Keratinocyte (primary cell): Measurements from ENCODE around the gene KCNC4.

Experiments used
- CTCF ChIP-seq, 3 experiments: IDR thresholded peaks in 1 of 3; conservative IDR thresholded peaks in 1 of 3; optimal IDR thresholded peaks in 1 of 3; 2 replicates in 2 of 3; 3 replicates in 1 of 3; pipeline versions ENCODE3 to v1.5.1; 2011; ENCODE audit warnings: low read length in 3 of 3, mild to moderate bottlenecking in 3 of 3, moderate library complexity in 2 of 3, control low read depth in 1 of 3, inconsistent platforms in 1 of 3; ENCODE audit not compliant: insufficient read depth in 2 of 3; ENCODE audit errors: extremely low read depth in 1 of 3
- EZH2 ChIP-seq: IDR thresholded peaks from one replicate; pipeline ENCODE4 v1.6.1; 2012; ENCODE audit warnings: inconsistent platforms, mild to moderate bottlenecking, low read length, moderate library complexity

GRCh38 chr1:110242062-110242461 is 31.9 kb downstream of the KCNC4 start:
- TF ChIP-seq CTCF (optimal IDR thresholded peaks at IDR 0.05 in 1 of 3, IDR thresholded peaks at IDR 0.05 in 1 of 3, conservative IDR thresholded peaks at IDR 0.05 in 1 of 3; ENCODE audit: extremely low read depth in 1 of 3, insufficient read depth in 2 of 3, low read length in 3 of 3), result no peak
- no peak for TF ChIP-seq EZH2
